NCI-H1417 treated with DMSO at 0.1 percent for 48 hours (cell line): ENCODE data around the gene MYOZ2.

Experiments
- DNase-seq: peaks from one replicate; lab custom pipeline; 2025; lab: John Stamatoyannopoulos, UW

MYOZ2 gene

GRCh38 chr4:119197772-119198212, 62.2 kb downstream of the MYOZ2 start:
- no peak for DNase-seq

GRCh38 chr4:119204916-119205315, 69.3 kb downstream of the MYOZ2 start:
- DNase-seq = no peak

- no peak for DNase-seq
Measured at GRCh38 chr4:119205690-119206089, 70.1 kb downstream of the MYOZ2 start.

GRCh38 chr4:119206178-119206577, 70.5 kb downstream of the MYOZ2 start:
- no peak for DNase-seq

DNA sequence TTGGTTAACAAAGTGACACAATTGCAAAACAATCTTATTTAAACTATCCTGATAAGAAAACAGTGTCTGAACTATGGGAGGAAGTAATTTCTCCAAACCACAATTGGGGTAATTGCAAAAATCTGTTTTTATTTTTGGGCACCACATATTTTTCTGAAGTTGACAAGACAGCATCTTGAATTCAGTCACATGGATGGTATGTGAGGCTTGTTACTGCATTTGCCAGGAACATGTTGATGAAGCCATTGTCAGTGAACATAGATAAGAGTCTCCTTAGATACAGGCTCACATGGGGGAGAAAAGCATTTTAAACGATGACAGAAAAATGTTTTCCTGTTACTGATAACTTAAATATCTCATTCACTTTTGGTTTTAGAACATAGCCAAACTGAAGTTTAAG, 71.4 kb downstream of the MYOZ2 start:
- DNase-seq = no peak

DNA sequence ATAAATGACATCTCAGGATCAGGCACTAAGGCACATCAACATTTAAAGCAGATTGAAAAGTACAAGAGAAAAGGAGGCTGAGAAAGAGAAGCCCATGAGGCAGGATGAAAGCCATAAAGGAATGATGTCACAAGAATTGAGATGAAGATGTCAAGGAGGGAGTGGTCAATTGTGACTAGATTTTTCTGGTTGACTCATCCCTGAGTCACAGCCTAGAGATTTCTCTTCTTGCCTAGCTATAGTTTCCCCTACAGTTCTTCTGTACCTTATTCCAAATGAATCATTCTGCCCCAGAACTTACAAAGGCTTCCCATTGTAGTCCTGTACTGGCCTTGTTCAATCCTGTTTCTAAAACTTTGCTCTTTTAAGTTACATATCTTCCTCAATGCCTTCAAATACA, 73.4 kb downstream of the MYOZ2 start:
- no peak for DNase-seq

DNA sequence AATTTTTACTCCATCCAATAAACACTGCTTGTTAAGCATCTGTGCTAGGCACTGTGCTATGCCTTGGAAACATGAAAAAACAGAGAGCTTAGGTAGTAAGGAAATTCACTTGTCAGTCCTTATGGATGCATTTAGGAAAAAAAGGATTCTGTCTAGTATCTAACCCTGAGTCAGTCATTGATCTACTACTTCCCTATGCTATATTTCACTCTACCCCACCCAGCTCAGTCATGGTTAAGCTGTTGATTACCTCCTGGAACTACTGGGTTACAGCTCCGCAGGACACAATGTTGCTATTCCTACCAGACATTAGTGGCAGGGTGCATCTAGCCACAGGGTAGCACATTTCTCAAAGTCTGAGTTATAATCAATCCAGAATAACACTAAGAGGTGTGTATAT, 74.0 kb downstream of the MYOZ2 start:
- no peak for DNase-seq

DNA sequence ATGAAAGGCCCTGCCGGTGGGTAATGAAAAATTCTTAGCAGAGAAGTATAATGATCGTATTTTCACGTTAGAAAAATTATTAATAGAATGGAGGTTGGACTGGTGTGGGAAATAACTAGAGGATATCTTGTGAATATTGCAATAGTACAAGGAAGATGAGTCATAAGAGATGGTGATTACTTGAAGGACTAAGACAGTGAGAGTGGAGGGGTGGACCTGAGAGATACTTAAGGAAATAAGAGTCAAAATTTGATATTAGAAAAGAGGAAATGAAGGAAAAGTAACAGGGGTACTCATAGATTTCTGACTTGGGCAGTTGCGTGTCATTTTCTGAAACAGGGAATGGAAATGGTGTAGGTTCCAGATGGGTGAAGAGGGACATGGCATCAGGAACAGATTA, 75.1 kb downstream of the MYOZ2 start:
- DNase-seq = no peak

GRCh38 chr4:119211867-119212233, 76.2 kb downstream of the MYOZ2 start:
- no peak for DNase-seq

GRCh38 chr4:119212234-119212963, 76.8 kb downstream of the MYOZ2 start, which contains the start of gene USP53:
Gene USP53, plus strand, starts transcription at chr4:119212713. Its CDS starts 27,047 bp downstream, at chr4:119239760.
- DNase-seq = peak; percentile 90

- DNase-seq = peak; percentile 44
Measured at GRCh38 chr4:119212964-119213606, 77.5 kb downstream of the MYOZ2 start.

DNA sequence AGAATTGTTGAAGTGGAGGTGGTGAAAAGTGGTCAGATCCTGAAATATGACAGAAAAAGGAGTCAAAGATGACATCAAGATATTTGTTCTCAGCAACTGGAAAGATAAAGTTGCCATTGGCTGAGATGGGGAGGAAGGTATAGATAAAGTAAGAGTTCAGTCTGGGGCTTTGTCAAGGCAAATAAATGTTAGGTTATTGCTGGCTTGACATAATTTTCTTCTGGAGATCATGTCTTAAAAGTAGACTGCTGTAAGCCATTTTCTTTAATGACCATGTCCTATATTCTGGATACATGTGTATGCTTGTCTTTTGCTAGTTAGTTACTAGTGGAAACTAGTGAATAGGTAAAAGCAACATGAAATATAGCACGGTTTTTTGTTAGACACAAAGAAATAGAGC, 82.5 kb downstream of the MYOZ2 start:
- DNase-seq = no peak

- no peak for DNase-seq
Measured at GRCh38 chr4:119221412-119221811, 85.8 kb downstream of the MYOZ2 start.

- DNase-seq = no peak
Measured at GRCh38 chr4:119227690-119228089, 92.1 kb downstream of the MYOZ2 start.

DNA sequence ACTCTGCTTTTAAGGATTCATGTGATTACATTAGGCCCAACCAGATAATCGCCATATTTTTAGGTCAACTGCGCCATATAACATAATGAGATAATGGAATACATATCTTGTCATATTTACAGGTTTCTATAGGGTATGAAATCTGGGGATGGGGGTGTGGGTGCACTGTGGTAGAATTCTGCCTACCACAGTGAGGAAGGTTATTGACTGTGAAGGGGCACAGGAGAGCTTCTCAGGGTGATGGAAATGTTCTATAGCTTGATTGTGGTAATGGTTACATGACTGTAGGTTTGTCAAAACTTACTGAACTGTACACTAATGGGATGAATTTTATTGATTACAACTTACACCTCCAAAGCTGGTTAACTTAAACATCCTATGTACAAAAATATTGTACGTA, 92.8 kb downstream of the MYOZ2 start:
- no peak for DNase-seq

DNA sequence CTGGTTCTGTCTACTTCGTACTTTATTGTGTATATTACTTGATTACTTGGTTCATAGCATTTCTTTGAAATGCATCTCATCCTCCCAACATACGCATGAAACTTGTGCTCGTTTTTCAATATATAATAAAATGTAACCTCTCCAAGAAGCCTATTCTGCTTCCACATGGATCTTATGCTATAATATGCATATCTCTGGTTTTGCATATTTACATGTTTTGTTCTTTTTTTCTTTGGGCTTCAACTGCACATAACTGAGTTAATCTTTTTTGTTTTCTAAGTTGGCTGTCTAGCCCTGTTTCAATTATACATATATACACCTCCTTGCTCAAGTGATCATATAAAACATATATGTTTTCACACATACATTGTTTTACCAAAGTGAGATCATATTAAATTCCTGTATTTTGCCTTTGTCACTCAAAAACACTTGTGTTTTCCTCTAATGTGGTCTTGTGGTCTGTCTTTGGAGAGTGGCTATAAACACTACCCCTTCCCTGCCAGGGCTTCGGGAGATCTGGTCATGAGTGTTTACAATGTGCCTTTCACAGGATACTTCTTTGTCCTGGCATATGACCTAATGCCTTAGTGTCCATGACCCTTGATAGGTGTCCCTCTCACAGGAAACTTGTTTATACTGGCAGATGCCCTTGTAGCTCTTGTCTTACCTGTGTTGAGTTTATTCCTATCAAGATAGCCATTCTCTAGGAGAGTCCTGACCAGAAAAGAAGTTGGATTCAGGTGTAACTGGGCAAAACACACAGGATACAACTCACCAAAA, 94.5 kb downstream of the MYOZ2 start:
- DNase-seq = no peak

- no peak for DNase-seq
Measured at GRCh38 chr4:119231491-119231890, 95.9 kb downstream of the MYOZ2 start.

- no peak for DNase-seq
Measured at GRCh38 chr4:119232286-119232685, 96.7 kb downstream of the MYOZ2 start.

- no peak for DNase-seq
Measured at GRCh38 chr4:119233191-119233590, 97.6 kb downstream of the MYOZ2 start.

DNA sequence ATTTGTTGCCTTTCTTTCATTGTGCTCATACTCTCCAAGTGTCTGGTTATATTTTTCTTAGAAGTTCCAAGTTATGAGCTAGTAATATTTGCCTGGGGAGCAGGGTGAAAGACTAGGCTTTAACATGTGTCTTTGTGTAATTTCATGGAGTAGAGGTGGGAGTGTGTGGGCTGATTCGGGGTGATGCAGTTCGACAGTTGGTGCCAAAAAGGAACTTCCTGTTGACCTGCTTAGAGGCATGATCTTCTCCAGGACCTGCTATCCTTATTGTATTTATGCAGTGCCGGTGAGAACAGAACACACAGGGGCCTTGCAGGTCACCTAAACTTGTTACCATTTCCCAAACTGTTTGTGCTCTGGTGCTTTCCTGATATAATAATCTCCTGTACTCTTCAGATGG, 98.1 kb downstream of the MYOZ2 start:
- DNase-seq = no peak

DNA sequence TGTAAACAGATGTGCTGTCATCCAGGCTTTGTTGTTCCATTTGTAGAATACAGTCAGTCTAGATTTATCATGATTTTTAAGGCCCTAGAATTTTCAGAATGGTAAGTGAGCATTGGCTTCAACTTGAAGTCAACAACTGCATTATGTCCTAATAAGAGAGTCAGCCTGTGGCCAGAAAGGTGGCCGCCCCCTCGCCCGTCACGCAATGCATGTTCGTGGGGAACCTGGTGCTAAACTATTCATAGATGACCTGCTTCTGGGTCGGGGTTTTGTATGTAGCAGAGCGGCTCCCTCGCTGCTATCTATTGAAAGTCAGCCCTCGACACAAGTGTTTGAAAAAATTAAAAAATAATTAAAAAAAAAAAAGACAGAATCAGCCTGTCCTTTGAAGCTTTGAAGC, 101.6 kb downstream of the MYOZ2 start:
- DNase-seq = no peak
